HCT116 (cell line): ENCODE data around the gene NMNAT3. TPM values are rescaled to one million over a fixed set of nuclear protein-coding genes. Genes with fewer than 3 reads are reported as not detected.

Experiments used
- ATAC-seq: fragments of 200-7000 bp; cut with Tn5 transposase; 2 replicates; pipeline ENCODE4 v1.9.1; 2020; ENCODE audit warnings: mild to moderate bottlenecking, moderate library complexity
- BruUV-seq: library from RNA; stranded (reverse); fragments of 400-500 nt; replicated peaks from 2 replicates; lab custom pipeline; 2021; lab: Mats Ljungman, UMichigan
- CTCF ChIA-PET: fragments of 300-600 bp; sonication (Branson Sonifier 250); formaldehyde crosslinking; loops from one replicate; lab custom pipeline; 2021; ENCODE audit warnings: antibody characterized with exemption; lab: Charles Lee
- POLR2A ChIA-PET: fragments of 300-600, 350-600 bp; sonication (Branson Sonifier 250); formaldehyde crosslinking; loops from one replicate; lab custom pipeline; 2021; ENCODE audit warnings: antibody characterized with exemption; lab: Charles Lee
- RAD21 ChIA-PET, 2 experiments: fragments of 300-600 bp; sonication (Branson Sonifier 250); formaldehyde crosslinking; loops; one replicate each; lab custom pipeline; 2023; ENCODE audit warnings: low total read pairs in 2 of 2; ENCODE audit not compliant: uncharacterized antibody in 2 of 2, unreplicated experiment in 2 of 2, low non-redundant PET in 1 of 2; lab: Charles Lee
- DNase-seq: peaks from one replicate; pipeline ENCODE4 v3.0.0-alpha.2; 2010; ENCODE audit warnings: low read depth, low spot score
- H2AFZ ChIP-seq: fragments of 200-600 bp; shearing (Covaris generic), sonication (generic); 2 replicates; pipeline ENCODE4 v1.6.1; 2017; ENCODE audit warnings: low read depth, mixed run types, mixed read lengths, antibody characterized with exemption, low read length; ENCODE audit not compliant: poor library complexity, severe bottlenecking
- H3K27ac ChIP-seq: 2 replicates; pipeline ENCODE4 v1.5.1; 2012; ENCODE audit warnings: low read depth, low read length
- H3K27me3 ChIP-seq: fragments of 200-600 bp; sonication (generic); 2 replicates; pipeline ENCODE4 v1.6.1; 2016; ENCODE audit warnings: mixed run types, low read length, mixed read lengths; ENCODE audit not compliant: insufficient read depth
- H3K36me3 ChIP-seq, 2 experiments: fragments of 200-500 bp in 1 of 2; fragments of 200-600 bp in 1 of 2; sonication (Bioruptor generic) in 1 of 2; sonication (generic) in 1 of 2; 2 replicates each; pipeline versions ENCODE4 v1.5.1 to v1.6.1; 2014 to 2016; ENCODE audit warnings: low read length in 2 of 2, inconsistent platforms in 1 of 2, mixed read lengths in 1 of 2, mixed run types in 1 of 2; ENCODE audit not compliant: insufficient read depth in 2 of 2, control insufficient read depth in 1 of 2
- H3K4me1 ChIP-seq, 2 experiments: fragments of 200-600 bp in 1 of 2; sonication (generic) in 1 of 2; 2 replicates each; pipeline versions ENCODE4 v1.5.1 to v1.6.1; 2012 to 2017; ENCODE audit warnings: low read length in 2 of 2, inconsistent platforms in 1 of 2, mild to moderate bottlenecking in 1 of 2, mixed read lengths in 1 of 2, mixed run types in 1 of 2, moderate library complexity in 1 of 2; ENCODE audit not compliant: insufficient read depth in 2 of 2, control insufficient read depth in 1 of 2
- H3K4me2 ChIP-seq: fragments of 200-600 bp; sonication (generic); 2 replicates; pipeline ENCODE4 v1.6.1; 2017; ENCODE audit warnings: mixed run types, low read length, mixed read lengths
- H3K4me3 ChIP-seq, 2 experiments: fragments of 200-600 bp in 1 of 2; sonication (generic) in 1 of 2; replicated peaks in 1 of 2; 2 replicates each; pipeline ENCODE4 v1.5.1; 2011 to 2016; ENCODE audit warnings: low read length in 2 of 2, control low read depth in 1 of 2, low read depth in 1 of 2, mild to moderate bottlenecking in 1 of 2, mixed read lengths in 1 of 2, mixed run types in 1 of 2
- H3K79me2 ChIP-seq: fragments of 200-600 bp; sonication (generic); 2 replicates; pipeline ENCODE4 v1.6.1; 2017; ENCODE audit warnings: mild to moderate bottlenecking, mixed run types, low read length, moderate library complexity, mixed read lengths; ENCODE audit not compliant: insufficient read depth
- H3K9ac ChIP-seq: fragments of 200-600 bp; sonication (generic); 2 replicates; pipeline ENCODE4 v1.6.1; 2016; ENCODE audit warnings: low read length, mixed read lengths
- H3K9me2 ChIP-seq: fragments of 200-600 bp; sonication (generic), shearing (Covaris generic); 2 replicates; pipeline ENCODE4 v1.6.1; 2017; ENCODE audit warnings: mixed run types, mild to moderate bottlenecking, moderate library complexity; ENCODE audit not compliant: insufficient read depth
- H3K9me3 ChIP-seq, 2 experiments: fragments of 200-500 bp in 1 of 2; fragments of 200-600 bp in 1 of 2; sonication (Bioruptor generic) in 1 of 2; sonication (generic) in 1 of 2; 2 replicates each; pipeline ENCODE4 v1.6.1; 2014 to 2017; ENCODE audit warnings: low read length in 2 of 2, mixed read lengths in 2 of 2, inconsistent platforms in 1 of 2, low read depth in 1 of 2, mild to moderate bottlenecking in 1 of 2, mixed run types in 1 of 2, moderate library complexity in 1 of 2; ENCODE audit not compliant: control insufficient read depth in 1 of 2, insufficient read depth in 1 of 2
- H4K20me1 ChIP-seq: fragments of 200-600 bp; sonication (generic), shearing (Covaris generic); 2 replicates; pipeline ENCODE4 v1.6.1; 2017; ENCODE audit warnings: mixed run types, mild to moderate bottlenecking, moderate library complexity; ENCODE audit not compliant: insufficient read depth
- CEBPB ChIP-seq: IDR thresholded peaks from 2 replicates; pipeline ENCODE4 v1.6.1; 2012; ENCODE audit warnings: low read depth
- ELF1 ChIP-seq: IDR thresholded peaks from 2 replicates; pipeline ENCODE4 v1.6.1; 2012; ENCODE audit warnings: low read depth, borderline replicate concordance
- EZH2phosphoT487 ChIP-seq: fragments of 200-600 bp; IDR thresholded peaks from 2 replicates; pipeline ENCODE4 v1.6.1; 2018; ENCODE audit warnings: antibody characterized with exemption, borderline replicate concordance
- POLR2A ChIP-seq: IDR thresholded peaks from 2 replicates; pipeline ENCODE4 v1.7.0; 2011; ENCODE audit warnings: borderline replicate concordance; ENCODE audit not compliant: insufficient read depth, insufficient read length; ENCODE audit errors: extremely low read depth
- POLR2AphosphoS5 ChIP-seq: IDR thresholded peaks from 2 replicates; pipeline ENCODE4 v1.6.1; 2011; ENCODE audit warnings: mild to moderate bottlenecking, low read depth, low read length, moderate library complexity
- RAD21 ChIP-seq: IDR thresholded peaks from 2 replicates; pipeline ENCODE4 v1.6.1; 2012; ENCODE audit warnings: low read depth, mild to moderate bottlenecking
- SIN3A ChIP-seq: IDR thresholded peaks from 2 replicates; pipeline ENCODE4 v1.6.1; 2012; ENCODE audit warnings: low read depth
- SRF ChIP-seq: IDR thresholded peaks from 2 replicates; pipeline ENCODE4 v1.6.1; 2012; ENCODE audit warnings: low read depth
- TCF7L2 ChIP-seq: IDR thresholded peaks from 2 replicates; pipeline ENCODE4 v1.7.0; 2011; ENCODE audit warnings: borderline replicate concordance, inconsistent platforms; ENCODE audit not compliant: insufficient read depth, insufficient read length; ENCODE audit errors: extremely low read depth
- ZNF274 ChIP-seq: fragments of 200-500 bp; sonication (Bioruptor generic); IDR thresholded peaks from 2 replicates; pipeline ENCODE4 v1.6.1; 2014; ENCODE audit warnings: mild to moderate bottlenecking, low read depth, low read length, inconsistent platforms
- intact Hi-C: fragments of 100-400 bp; cut with micrococcal nuclease; formaldehyde crosslinking; loops from 2 replicates; pipeline ENCODE4 v1.10.0; 2022
- total RNA-seq: library from RNA; stranded (reverse); gene quantifications from one replicate; pipeline ENCODE4 v1.2.1, GENCODE V29; 2021; ENCODE audit not compliant: unreplicated experiment
- TF ChIP-seq, protein P1 (sequence below), 3 experiments: fragments of 200-600 bp in 1 of 3; sonication (generic) in 1 of 3; IDR thresholded peaks in 2 of 3; conservative IDR thresholded peaks in 1 of 3; 2 replicates each; pipeline ENCODE4 v1.5.1; 2012 to 2017; ENCODE audit warnings: low read depth in 2 of 3, low read length in 2 of 3, antibody characterized with exemption in 1 of 3, borderline replicate concordance in 1 of 3, control low read depth in 1 of 3, mild to moderate bottlenecking in 1 of 3, mixed read lengths in 1 of 3, mixed run types in 1 of 3, moderate library complexity in 1 of 3; ENCODE audit not compliant: insufficient read depth in 1 of 3
- TF ChIP-seq, protein P2 (sequence below): IDR thresholded peaks from 2 replicates; pipeline ENCODE4 v1.6.1; 2012

NMNAT3 gene
- total RNA-seq, 1 experiment from 2014 or later, result 5.7 TPM

DNA sequence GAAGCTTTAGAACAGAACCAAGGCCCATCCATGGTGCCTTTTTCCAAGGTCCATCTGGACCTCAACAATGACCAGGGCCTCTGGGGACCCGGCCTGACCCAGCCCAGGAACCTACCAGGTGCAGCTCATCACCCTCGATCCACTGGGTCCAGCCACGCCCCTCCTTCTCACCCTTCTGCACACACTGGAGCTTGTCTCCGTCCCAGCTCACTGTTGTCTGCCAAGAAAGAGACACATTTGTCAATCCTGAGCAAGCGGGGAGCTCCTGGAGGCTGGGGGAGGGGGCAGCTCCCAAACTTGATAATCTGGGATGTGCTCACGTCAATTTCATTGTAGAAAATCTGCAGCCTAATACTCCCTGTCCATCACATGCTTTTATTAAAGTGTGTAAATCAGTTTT lies 159.5 kb downstream of the NMNAT3 start:
- H3K27me3 ChIP-seq, result no peaks in the 10 kb centered on the region
- POLR2A ChIA-PET, result no interaction called here
- CTCF ChIA-PET, result no interaction called here

More for the DNA sequence above, 159.5 kb downstream of the NMNAT3 start:
- Histone ChIP-seq H3K36me3 (peaks cover 0 to 3% of the 10 kb centered on the region in 2 experiments; a peak in 1 of 4 replicates), H4K20me1 (no peaks in the 10 kb centered on the region), H3K4me1 (peaks cover 0 to 19% of the 10 kb centered on the region in 2 experiments; a peak in 3 of 4 replicates), H2AFZ (no peak overlapping the region), H3K9me2 (no peaks in the 10 kb centered on the region), H3K79me2 (no peaks in the 10 kb centered on the region), H3K9me3 (no peaks in the 10 kb centered on the region), H3K4me3 (no peak overlapping the region), H3K27ac (no peak overlapping the region), H3K9ac (no peak overlapping the region), H3K4me2 (no peak overlapping the region)
- TF ChIP-seq, protein P1, sequence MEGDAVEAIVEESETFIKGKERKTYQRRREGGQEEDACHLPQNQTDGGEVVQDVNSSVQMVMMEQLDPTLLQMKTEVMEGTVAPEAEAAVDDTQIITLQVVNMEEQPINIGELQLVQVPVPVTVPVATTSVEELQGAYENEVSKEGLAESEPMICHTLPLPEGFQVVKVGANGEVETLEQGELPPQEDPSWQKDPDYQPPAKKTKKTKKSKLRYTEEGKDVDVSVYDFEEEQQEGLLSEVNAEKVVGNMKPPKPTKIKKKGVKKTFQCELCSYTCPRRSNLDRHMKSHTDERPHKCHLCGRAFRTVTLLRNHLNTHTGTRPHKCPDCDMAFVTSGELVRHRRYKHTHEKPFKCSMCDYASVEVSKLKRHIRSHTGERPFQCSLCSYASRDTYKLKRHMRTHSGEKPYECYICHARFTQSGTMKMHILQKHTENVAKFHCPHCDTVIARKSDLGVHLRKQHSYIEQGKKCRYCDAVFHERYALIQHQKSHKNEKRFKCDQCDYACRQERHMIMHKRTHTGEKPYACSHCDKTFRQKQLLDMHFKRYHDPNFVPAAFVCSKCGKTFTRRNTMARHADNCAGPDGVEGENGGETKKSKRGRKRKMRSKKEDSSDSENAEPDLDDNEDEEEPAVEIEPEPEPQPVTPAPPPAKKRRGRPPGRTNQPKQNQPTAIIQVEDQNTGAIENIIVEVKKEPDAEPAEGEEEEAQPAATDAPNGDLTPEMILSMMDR (IDR thresholded peaks at IDR 0.05 in 2 of 3, conservative IDR thresholded peaks at IDR 0.05 in 1 of 3; ENCODE audit: borderline replicate concordance in 1 of 3, insufficient read depth in 1 of 3, low read depth in 2 of 3, low read length in 2 of 3), result no peak
- no peak for TF ChIP-seq SRF
- TF ChIP-seq RAD21, result no peak
- no peak for TF ChIP-seq CEBPB
- TF ChIP-seq, protein P2, sequence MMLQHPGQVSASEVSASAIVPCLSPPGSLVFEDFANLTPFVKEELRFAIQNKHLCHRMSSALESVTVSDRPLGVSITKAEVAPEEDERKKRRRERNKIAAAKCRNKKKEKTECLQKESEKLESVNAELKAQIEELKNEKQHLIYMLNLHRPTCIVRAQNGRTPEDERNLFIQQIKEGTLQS, result no peak
- no peak for TF ChIP-seq SIN3A
- no peak for TF ChIP-seq EZH2phosphoT487
- TF ChIP-seq ZNF274, result no peak
- no peak for TF ChIP-seq POLR2AphosphoS5
- TF ChIP-seq POLR2A, result no peak
- no peak for TF ChIP-seq TCF7L2
- no peak for TF ChIP-seq ELF1
- DNase-seq, result no peak
- intact Hi-C loops, result no loop called here
- no TSS peak for BruUV-seq
- RAD21 ChIA-PET, result no interaction called here
- no peak for ATAC-seq
